ENCODE data around the gene LRSAM1. TPM values are rescaled to one million over a fixed set of nuclear protein-coding genes. Genes with fewer than 3 reads are reported as not detected.

The LRSAM1 gene
- total and polyA plus RNA-seq, 9 of the 15 experiments (the other 6 are each of a cell fraction or from before 2014, with no cell fraction given): 0.07 to 16.2 (median 4.7) TPM

DNA sequence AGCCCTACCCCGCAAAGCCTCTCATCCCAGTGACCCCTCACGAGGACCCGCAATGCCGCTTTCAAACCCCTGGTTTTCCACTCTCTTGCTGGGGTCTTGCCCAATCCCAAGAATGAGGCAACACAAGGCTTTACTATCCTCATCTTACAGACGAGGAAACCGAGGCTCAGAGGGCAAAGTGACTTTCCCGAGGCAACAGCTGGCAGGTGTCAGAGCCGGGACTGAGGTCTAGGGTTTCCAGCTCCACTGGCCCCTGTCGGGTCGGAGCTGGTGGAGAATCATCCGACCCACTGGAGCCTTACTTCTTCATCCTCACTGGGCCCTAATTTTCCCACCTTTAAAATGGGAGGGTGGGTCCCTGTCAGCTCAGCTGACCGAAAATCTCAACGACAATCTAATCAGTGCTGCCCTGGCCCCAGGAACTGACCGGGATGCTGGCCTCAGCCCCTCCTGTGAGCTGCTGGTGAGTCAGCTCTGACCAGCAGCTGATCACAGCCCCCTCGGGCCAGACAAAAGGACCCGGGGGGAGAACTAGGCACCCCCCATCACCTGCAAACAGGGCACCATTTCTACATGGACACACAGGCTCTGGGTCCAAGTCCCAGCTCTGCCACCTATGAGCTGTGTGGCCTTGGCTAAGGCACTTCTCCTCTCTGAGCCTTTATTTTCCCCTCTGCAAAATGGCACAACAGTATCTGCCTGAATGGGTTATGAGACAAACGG is 88.1 kb downstream of the LRSAM1 start (continued):
- TF ChIP-seq CHD7 (IDR thresholded peaks at IDR 0.05; ENCODE audit: low read depth, low read length) (no peak), ZBTB7A (IDR thresholded peaks at IDR 0.05; ENCODE audit: borderline replicate concordance, control insufficient read depth, low read depth, low read length) (peak; percentile 61; the same call in 1 of the 2 replicates), SMAD3 (CRISPR knock-in tag; conservative IDR thresholded peaks at IDR 0.05) (no peak), NCOR1 (IDR thresholded peaks at IDR 0.05) (peak; percentile 45; the same call in 1 of the 2 replicates), ARHGAP35 (IDR thresholded peaks at IDR 0.05; ENCODE audit: partially characterized antibody) (no peak), ZNF436 (CRISPR knock-in tag; IDR thresholded peaks at IDR 0.05) (no peak), STAG1 (CRISPR knock-in tag; IDR thresholded peaks at IDR 0.05; ENCODE audit: borderline replicate concordance) (no peak), PHTF2 (CRISPR knock-in tag; IDR thresholded peaks at IDR 0.05) (no peak), SMARCE1 (IDR thresholded peaks at IDR 0.05) (peak; percentile 81)
- TF ChIP-seq, protein P1, sequence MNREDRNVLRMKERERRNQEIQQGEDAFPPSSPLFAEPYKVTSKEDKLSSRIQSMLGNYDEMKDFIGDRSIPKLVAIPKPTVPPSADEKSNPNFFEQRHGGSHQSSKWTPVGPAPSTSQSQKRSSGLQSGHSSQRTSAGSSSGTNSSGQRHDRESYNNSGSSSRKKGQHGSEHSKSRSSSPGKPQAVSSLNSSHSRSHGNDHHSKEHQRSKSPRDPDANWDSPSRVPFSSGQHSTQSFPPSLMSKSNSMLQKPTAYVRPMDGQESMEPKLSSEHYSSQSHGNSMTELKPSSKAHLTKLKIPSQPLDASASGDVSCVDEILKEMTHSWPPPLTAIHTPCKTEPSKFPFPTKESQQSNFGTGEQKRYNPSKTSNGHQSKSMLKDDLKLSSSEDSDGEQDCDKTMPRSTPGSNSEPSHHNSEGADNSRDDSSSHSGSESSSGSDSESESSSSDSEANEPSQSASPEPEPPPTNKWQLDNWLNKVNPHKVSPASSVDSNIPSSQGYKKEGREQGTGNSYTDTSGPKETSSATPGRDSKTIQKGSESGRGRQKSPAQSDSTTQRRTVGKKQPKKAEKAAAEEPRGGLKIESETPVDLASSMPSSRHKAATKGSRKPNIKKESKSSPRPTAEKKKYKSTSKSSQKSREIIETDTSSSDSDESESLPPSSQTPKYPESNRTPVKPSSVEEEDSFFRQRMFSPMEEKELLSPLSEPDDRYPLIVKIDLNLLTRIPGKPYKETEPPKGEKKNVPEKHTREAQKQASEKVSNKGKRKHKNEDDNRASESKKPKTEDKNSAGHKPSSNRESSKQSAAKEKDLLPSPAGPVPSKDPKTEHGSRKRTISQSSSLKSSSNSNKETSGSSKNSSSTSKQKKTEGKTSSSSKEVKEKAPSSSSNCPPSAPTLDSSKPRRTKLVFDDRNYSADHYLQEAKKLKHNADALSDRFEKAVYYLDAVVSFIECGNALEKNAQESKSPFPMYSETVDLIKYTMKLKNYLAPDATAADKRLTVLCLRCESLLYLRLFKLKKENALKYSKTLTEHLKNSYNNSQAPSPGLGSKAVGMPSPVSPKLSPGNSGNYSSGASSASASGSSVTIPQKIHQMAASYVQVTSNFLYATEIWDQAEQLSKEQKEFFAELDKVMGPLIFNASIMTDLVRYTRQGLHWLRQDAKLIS (CRISPR knock-in tag; IDR thresholded peaks at IDR 0.05): no peak

Data from K562 (cell line).